ENCODE measurements around the gene COQ4. TPM values are rescaled to one million over a fixed set of nuclear protein-coding genes. Genes with fewer than 3 reads are reported as not detected.

The COQ4 gene
- total RNA-seq, 2 donors from 2014 or later, result 29.4 to 35.8 TPM

- H3K27ac Mint-ChIP-seq, result no peak overlapping the region
- peaks cover 0 to 2% of the 10 kb centered on the region in 2 donors for H3K36me3 Mint-ChIP-seq (ENCODE audit: insufficient read depth in 2 of 2)
- H3K9me3 Mint-ChIP-seq, result no peaks in the 10 kb centered on the region
- ATAC-seq (replicated peaks in 1 of 2) (no peak), DNase-seq (no peak)
- H3K4me3 Mint-ChIP-seq, result no peak overlapping the region
- H3K27me3 Mint-ChIP-seq (ENCODE audit: low read depth), result no peaks in the 10 kb centered on the region
- H3K4me1 Mint-ChIP-seq (ENCODE audit: low read depth), result no peaks in the 10 kb centered on the region
Measured at GRCh38 chr9:128288273-128289004, 34.2 kb upstream of the COQ4 start.

- Mint-ChIP-seq H3K4me3 (no peak overlapping the region), H3K9me3 (no peaks in the 10 kb centered on the region), H3K27me3 (ENCODE audit: low read depth) (no peaks in the 10 kb centered on the region), H3K27ac (no peak overlapping the region), H3K36me3 (ENCODE audit: insufficient read depth in 2 of 2) (peaks cover 0 to 2% of the 10 kb centered on the region in 2 donors), H3K4me1 (ENCODE audit: low read depth) (no peaks in the 10 kb centered on the region)
- DNase-seq (no peak), ATAC-seq (replicated peaks in 1 of 2) (no peak)
Measured at GRCh38 chr9:128292009-128292408, 30.6 kb upstream of the COQ4 start.

- H3K27ac Mint-ChIP-seq, result no peak overlapping the region
- H3K9me3 Mint-ChIP-seq, result no peaks in the 10 kb centered on the region
- ATAC-seq (replicated peaks in 1 of 2), result no peak
- DNase-seq, result no peak
- no peaks in the 10 kb centered on the region for H3K36me3 Mint-ChIP-seq (ENCODE audit: insufficient read depth in 2 of 2)
- no peaks in the 10 kb centered on the region for H3K27me3 Mint-ChIP-seq (ENCODE audit: low read depth)
- no peak overlapping the region for H3K4me3 Mint-ChIP-seq
- no peaks in the 10 kb centered on the region for H3K4me1 Mint-ChIP-seq (ENCODE audit: low read depth)
Measured at GRCh38 chr9:128293091-128293490, 29.5 kb upstream of the COQ4 start.

- Mint-ChIP-seq H3K4me1 (ENCODE audit: low read depth) (no peaks in the 10 kb centered on the region), H3K36me3 (ENCODE audit: insufficient read depth in 2 of 2) (no peaks in the 10 kb centered on the region), H3K9me3 (no peaks in the 10 kb centered on the region), H3K27ac (no peak overlapping the region), H3K4me3 (no peak overlapping the region), H3K27me3 (ENCODE audit: low read depth) (no peaks in the 10 kb centered on the region)
- no peak for DNase-seq
- no peak for ATAC-seq (replicated peaks in 1 of 2)
Measured at GRCh38 chr9:128294142-128294541, 28.5 kb upstream of the COQ4 start.

- Mint-ChIP-seq H3K4me3 (no peak overlapping the region), H3K4me1 (ENCODE audit: low read depth) (no peaks in the 10 kb centered on the region), H3K36me3 (ENCODE audit: insufficient read depth in 2 of 2) (no peaks in the 10 kb centered on the region), H3K27me3 (ENCODE audit: low read depth) (no peaks in the 10 kb centered on the region), H3K9me3 (no peaks in the 10 kb centered on the region), H3K27ac (no peak overlapping the region)
- no peak for ATAC-seq (replicated peaks in 1 of 2)
- DNase-seq, result no peak
Measured at GRCh38 chr9:128296340-128297220, 26.1 kb upstream of the COQ4 start.

DNA sequence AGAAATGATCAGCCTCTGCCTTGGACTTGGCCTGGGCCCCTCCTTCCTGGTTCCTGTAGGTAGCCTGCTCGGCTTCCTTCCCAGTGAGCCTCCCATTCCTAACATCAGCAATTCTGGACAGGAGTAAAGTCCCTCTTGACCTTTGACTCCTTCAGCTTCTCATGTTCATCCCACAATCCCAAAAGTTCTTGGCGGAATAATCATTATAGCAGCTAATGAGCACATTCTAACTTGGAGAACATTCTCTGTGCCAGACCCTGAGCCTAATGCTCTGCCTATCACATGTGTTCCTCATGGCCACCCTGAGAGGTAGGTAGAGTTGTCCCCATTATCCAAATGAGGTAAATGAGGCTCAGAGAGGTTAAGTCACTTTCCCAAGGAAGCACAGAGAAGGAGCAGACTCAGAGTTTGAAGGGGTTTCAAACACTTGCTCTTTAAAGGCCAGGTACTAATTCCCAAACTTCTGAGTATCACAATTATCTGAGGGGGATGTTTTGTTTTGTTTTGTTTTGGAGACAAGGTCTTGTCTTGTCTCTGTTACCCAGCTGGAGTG, 25.3 kb upstream of the COQ4 start:
- no peaks in the 10 kb centered on the region for H3K4me1 Mint-ChIP-seq (ENCODE audit: low read depth)
- ATAC-seq (replicated peaks in 1 of 2) (no peak), DNase-seq (no peak)
- H3K36me3 Mint-ChIP-seq (ENCODE audit: insufficient read depth in 2 of 2), result no peaks in the 10 kb centered on the region
- H3K4me3 Mint-ChIP-seq, result no peak overlapping the region
- H3K9me3 Mint-ChIP-seq, result no peaks in the 10 kb centered on the region
- H3K27ac Mint-ChIP-seq, result no peak overlapping the region
- H3K27me3 Mint-ChIP-seq (ENCODE audit: low read depth), result no peaks in the 10 kb centered on the region

- no peaks in the 10 kb centered on the region for H3K27me3 Mint-ChIP-seq (ENCODE audit: low read depth)
- no peak overlapping the region for H3K4me3 Mint-ChIP-seq
- no peaks in the 10 kb centered on the region for H3K4me1 Mint-ChIP-seq (ENCODE audit: low read depth)
- no peak overlapping the region for H3K27ac Mint-ChIP-seq
- no peaks in the 10 kb centered on the region for H3K9me3 Mint-ChIP-seq
- ATAC-seq (replicated peaks in 1 of 2) (no peak), DNase-seq (no peak)
- no peaks in the 10 kb centered on the region for H3K36me3 Mint-ChIP-seq (ENCODE audit: insufficient read depth in 2 of 2)
Measured at GRCh38 chr9:128298535-128299482, 23.8 kb upstream of the COQ4 start.

- no peak overlapping the region for H3K4me3 Mint-ChIP-seq
- H3K4me1 Mint-ChIP-seq (ENCODE audit: low read depth), result no peaks in the 10 kb centered on the region
- DNase-seq, result no peak
- ATAC-seq (replicated peaks in 1 of 2), result no peak
- H3K27me3 Mint-ChIP-seq (ENCODE audit: low read depth), result no peaks in the 10 kb centered on the region
- peaks cover 2% of the 10 kb centered on the region in 2 donors for H3K36me3 Mint-ChIP-seq (ENCODE audit: insufficient read depth in 2 of 2)
- H3K27ac Mint-ChIP-seq, result no peak overlapping the region
- H3K9me3 Mint-ChIP-seq, result no peaks in the 10 kb centered on the region
Measured at GRCh38 chr9:128304136-128304970, 18.3 kb upstream of the COQ4 start.

- DNase-seq (no peak), ATAC-seq (replicated peaks in 1 of 2) (no peak)
- Mint-ChIP-seq H3K4me3 (no peak overlapping the region), H3K27me3 (ENCODE audit: low read depth) (no peaks in the 10 kb centered on the region), H3K27ac (no peak overlapping the region), H3K4me1 (ENCODE audit: low read depth) (no peaks in the 10 kb centered on the region), H3K36me3 (ENCODE audit: insufficient read depth in 2 of 2) (peaks cover 2% of the 10 kb centered on the region in 2 donors), H3K9me3 (no peaks in the 10 kb centered on the region)
Measured at GRCh38 chr9:128304971-128305288, 17.7 kb upstream of the COQ4 start.

DNA sequence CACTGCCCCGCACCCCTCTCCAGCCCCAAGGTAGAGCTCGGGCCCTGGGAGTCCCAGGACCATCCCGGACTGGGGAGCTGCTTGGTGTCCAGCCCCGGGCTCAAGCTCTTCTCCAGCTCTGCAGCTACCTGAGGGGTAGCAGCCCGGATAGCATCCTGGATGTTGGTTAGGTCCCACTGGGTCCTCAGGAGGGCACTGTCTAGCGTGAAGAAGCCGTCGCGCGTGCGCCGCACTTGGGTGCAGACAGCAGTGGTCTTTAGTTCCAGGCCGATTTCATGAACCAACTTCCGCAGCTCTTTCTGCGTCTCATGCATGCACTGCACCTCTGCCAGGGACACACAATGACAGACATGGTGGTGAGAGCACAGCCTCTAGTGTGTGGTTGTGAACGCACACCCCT, 13.1 kb upstream of the COQ4 start:
- H3K4me3 Mint-ChIP-seq, result no peak overlapping the region
- H3K4me1 Mint-ChIP-seq (ENCODE audit: low read depth), result no peaks in the 10 kb centered on the region
- no peaks in the 10 kb centered on the region for H3K27me3 Mint-ChIP-seq (ENCODE audit: low read depth)
- H3K36me3 Mint-ChIP-seq (ENCODE audit: insufficient read depth in 2 of 2), result peaks cover 2 to 6% of the 10 kb centered on the region in 2 donors
- no peak overlapping the region for H3K27ac Mint-ChIP-seq
- no peak for ATAC-seq (replicated peaks in 1 of 2)
- H3K9me3 Mint-ChIP-seq, result no peaks in the 10 kb centered on the region
- no peak for DNase-seq

DNA sequence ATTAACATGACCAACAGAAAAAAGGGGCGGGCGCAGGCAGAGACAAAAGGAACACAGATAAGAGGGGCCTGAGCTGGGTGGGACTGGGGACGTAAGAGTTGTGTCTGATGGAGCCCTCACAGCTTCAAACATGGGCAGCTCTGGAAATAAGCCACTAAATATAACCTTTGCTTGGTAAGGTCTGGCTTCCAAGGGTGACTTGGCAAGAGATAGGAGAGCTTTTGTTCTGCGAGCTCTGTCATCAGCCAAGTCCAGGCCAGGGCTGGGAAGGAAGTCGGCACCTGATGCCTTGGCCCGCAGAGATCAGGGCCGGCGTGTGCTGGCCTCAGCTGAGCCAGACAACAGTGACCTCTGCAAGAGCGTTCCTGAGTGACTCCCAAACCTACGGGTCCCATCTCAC, 12.2 kb upstream of the COQ4 start:
- Mint-ChIP-seq H3K27ac (no peak overlapping the region), H3K9me3 (no peaks in the 10 kb centered on the region), H3K27me3 (ENCODE audit: low read depth) (no peaks in the 10 kb centered on the region), H3K36me3 (ENCODE audit: insufficient read depth in 2 of 2) (peaks cover 2 to 6% of the 10 kb centered on the region in 2 donors), H3K4me3 (no peak overlapping the region), H3K4me1 (ENCODE audit: low read depth) (no peaks in the 10 kb centered on the region)
- no peak for DNase-seq
- no peak for ATAC-seq (replicated peaks in 1 of 2)

- H3K9me3 Mint-ChIP-seq, result no peaks in the 10 kb centered on the region
- DNase-seq (no peak), ATAC-seq (replicated peaks in 1 of 2) (no peak)
- H3K36me3 Mint-ChIP-seq (ENCODE audit: insufficient read depth in 2 of 2), result peaks cover 0 to 7% of the 10 kb centered on the region in 2 donors
- H3K4me1 Mint-ChIP-seq (ENCODE audit: low read depth), result no peaks in the 10 kb centered on the region
- H3K27me3 Mint-ChIP-seq (ENCODE audit: low read depth), result no peaks in the 10 kb centered on the region
- H3K27ac Mint-ChIP-seq, result no peak overlapping the region
- no peak overlapping the region for H3K4me3 Mint-ChIP-seq
Measured at GRCh38 chr9:128314697-128315096, 7.9 kb upstream of the COQ4 start.

Measured in activated T-cell treated with anti-CD3 and anti-CD28 coated beads, Interleukin-2, amount 50 U/mL, for 72 hours (primary cell).